Measurements from ENCODE around the gene ARF3. TPM values are rescaled to one million over a fixed set of nuclear protein-coding genes. Genes with fewer than 3 reads are reported as not detected.

Gene ARF3
- total RNA-seq, 1 donor from 2014 or later, result 128 TPM

- H3K36me3 Mint-ChIP-seq (ENCODE audit: low read depth), result peaks cover 2% of the 10 kb centered on the region
- no peak for DNase-seq (ENCODE audit: low spot score)
- H3K27me3 Mint-ChIP-seq (ENCODE audit: low read depth), result peaks cover 79% of the 10 kb centered on the region
- H3K4me1 Mint-ChIP-seq (ENCODE audit: low read depth), result peaks cover 53% of the 10 kb centered on the region
- no peak for TF ChIP-seq CTCF (IDR thresholded peaks at IDR 0.05)
- H3K27ac Mint-ChIP-seq (ENCODE audit: unreplicated experiment), result no peak overlapping the region
- no peaks in the 10 kb centered on the region for H3K9me3 Mint-ChIP-seq (ENCODE audit: low read depth)
- H3K4me3 Mint-ChIP-seq (ENCODE audit: unreplicated experiment), result peak overlapping the region; percentile 38
These were observed 23.2 kb upstream of the ARF3 start for GRCh38 chr12:48980389-48980952.

DNA sequence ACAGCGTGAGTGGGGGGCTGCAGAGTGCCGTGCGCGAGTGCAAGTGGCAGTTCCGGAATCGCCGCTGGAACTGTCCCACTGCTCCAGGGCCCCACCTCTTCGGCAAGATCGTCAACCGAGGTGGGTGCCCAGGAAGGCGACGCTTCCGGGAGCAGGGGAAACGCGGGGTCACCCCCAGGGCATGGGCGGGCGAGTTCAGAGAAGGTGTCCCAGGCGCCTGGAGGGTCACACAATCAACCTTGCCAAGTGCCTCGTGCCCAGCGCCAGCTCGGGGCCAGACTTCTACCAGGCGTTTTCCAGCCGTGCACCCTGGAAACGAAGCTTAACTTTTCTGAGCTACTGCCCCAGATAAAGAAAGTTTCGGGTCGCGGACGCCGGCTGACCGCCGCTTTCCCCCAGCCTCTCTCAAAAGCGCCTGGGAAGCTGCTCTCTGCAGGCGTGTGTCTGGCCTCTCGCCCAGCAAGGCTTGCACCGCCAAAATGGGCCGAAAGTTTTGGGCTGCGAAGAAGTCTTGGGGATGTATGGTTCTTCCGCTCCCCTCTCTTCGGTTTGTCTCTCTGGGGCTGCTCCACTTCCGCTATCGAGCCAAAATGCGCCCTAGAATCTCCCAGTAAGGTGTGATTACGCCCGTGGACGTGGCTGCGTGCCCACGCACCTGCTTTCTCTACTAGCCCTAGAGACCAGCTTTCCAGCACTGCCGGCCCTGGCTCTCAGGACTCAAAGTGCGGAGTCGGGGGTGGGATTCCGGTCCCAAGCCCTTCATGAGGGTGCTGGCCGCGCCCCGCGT lies 22.5 kb upstream of the ARF3 start:
- Mint-ChIP-seq H3K4me3 (ENCODE audit: unreplicated experiment) (peak overlapping the region; percentile 31), H3K4me1 (ENCODE audit: low read depth) (peaks cover 47% of the 10 kb centered on the region), H3K9me3 (ENCODE audit: low read depth) (no peaks in the 10 kb centered on the region), H3K27me3 (ENCODE audit: low read depth) (peaks cover 80% of the 10 kb centered on the region), H3K36me3 (ENCODE audit: low read depth) (peaks cover 2% of the 10 kb centered on the region), H3K27ac (ENCODE audit: unreplicated experiment) (no peak overlapping the region)
- no peak for DNase-seq (ENCODE audit: low spot score)
- no peak for TF ChIP-seq CTCF (IDR thresholded peaks at IDR 0.05)

DNA sequence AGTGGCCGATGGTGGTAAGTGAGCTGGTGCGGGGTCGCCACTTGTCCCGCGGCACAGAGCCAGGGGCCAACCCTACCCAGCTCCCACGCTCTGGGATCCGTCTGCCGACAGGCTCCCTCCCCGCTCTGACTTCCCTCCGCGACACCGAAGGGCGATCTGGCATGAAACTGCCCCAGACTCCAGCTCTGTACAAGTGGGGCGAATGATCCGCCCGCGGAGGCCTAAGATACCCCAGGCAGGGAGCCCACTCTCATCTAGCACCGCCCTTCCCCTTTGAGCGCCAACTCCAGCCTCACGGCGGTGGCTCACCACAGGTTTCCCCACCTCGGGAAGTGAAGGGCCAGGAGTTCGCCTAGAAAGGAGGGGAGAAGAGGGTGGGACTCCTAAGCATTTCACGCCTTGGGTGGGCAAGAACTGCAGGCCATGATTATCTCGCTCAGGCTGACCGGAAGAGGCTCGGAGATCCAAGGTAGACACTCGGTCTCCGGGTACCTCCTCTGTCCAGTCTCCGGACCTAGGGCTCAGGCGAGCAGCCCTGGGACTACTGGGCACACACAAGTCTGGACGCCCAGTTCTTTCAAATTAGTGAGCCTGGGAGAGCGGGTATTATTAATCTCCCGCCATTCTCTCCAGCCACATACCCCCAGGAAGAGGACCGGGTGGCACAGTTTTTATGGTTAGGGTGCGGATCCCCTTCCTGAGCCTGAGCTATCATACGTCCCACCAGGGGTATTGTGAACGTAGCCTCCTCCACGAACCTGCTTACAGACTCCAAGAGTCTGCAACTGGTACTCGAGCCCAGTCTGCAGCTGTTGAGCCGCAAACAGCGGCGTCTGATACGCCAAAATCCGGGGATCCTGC lies 21.7 kb upstream of the ARF3 start:
- Mint-ChIP-seq H3K4me3 (ENCODE audit: unreplicated experiment) (peak overlapping the region; percentile 47), H3K27ac (ENCODE audit: unreplicated experiment) (no peak overlapping the region), H3K27me3 (ENCODE audit: low read depth) (peaks cover 84% of the 10 kb centered on the region), H3K4me1 (ENCODE audit: low read depth) (peaks cover 46% of the 10 kb centered on the region), H3K9me3 (ENCODE audit: low read depth) (no peaks in the 10 kb centered on the region), H3K36me3 (ENCODE audit: low read depth) (peaks cover 2% of the 10 kb centered on the region)
- TF ChIP-seq CTCF (IDR thresholded peaks at IDR 0.05), result no peak
- DNase-seq (ENCODE audit: low spot score), result no peak

GRCh38 chr12:48978291-48978740 lies 21.0 kb upstream of the ARF3 start, which contains the start of gene WNT1:
Gene WNT1, plus strand, starts transcription at chr12:48978322. Its CDS starts 329 bp downstream, at chr12:48978651.
- no peak for DNase-seq (ENCODE audit: low spot score)
- H3K4me1 Mint-ChIP-seq (ENCODE audit: low read depth), result peaks cover 46% of the 10 kb centered on the region
- no peak within 1 kb of the TSS for H3K27ac Mint-ChIP-seq (ENCODE audit: unreplicated experiment)
- TF ChIP-seq CTCF (IDR thresholded peaks at IDR 0.05), result peak; percentile 72
- peak within 1 kb of the TSS; percentile 47 for H3K4me3 Mint-ChIP-seq (ENCODE audit: unreplicated experiment)
- peaks cover 2% of the 10 kb centered on the region for H3K36me3 Mint-ChIP-seq (ENCODE audit: low read depth)
- no peaks in the 10 kb centered on the region for H3K9me3 Mint-ChIP-seq (ENCODE audit: low read depth)
- peaks cover 81% of the 10 kb centered on the region for H3K27me3 Mint-ChIP-seq (ENCODE audit: low read depth)
